CD4-positive, alpha-beta T cell treated with Interleukin-4 for 4 hours (primary cell): Measurements from ENCODE around the gene HS3ST5.
"Not testable (repeated sequence)": the region's sequence is repeated elsewhere in the genome, so short reads cannot be mapped to it uniquely, and the experiment has no call there.

Experiments
- DNase-seq: peaks from one replicate; pipeline ENCODE4 v3.0.0-alpha.2; 2020

The HS3ST5 gene

DNA sequence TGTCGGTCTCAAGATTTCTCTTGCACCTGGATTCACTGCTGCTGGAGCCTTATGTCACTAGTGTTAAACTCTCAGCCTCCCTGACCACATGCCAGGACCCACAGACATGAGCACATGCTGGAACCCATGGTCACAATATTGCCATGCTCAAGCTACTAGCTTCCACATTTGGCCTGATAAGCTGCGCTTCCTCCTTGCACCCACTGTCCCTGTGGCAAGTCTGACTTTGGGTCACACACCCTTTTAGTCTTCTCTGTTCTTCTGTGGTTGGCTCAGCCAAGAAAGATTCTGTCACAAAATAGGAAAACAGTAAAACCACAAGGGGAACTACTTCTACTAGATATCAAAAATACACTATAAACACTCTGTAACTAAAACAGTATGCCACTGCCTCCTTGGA, 303.0 kb downstream of the HS3ST5 start:
- DNase-seq = no peak

DNA sequence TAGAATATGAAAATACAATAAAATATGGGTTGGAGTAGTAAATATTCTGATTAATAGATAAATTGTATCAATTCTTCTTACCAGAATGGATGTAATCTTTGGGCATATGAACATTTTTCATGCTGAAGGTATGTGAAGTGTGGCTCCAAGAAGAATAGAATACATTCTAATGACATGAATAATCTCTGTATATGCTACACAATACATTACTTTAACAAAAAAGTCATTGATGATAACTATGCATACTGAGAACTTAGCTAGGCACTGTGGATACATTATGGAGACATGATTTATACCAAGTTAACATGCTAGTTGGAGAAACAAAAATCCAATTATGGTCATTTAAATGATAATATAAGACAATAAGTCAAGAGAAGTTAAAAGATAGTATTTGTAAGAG, 309.2 kb downstream of the HS3ST5 start:
- DNase-seq = no peak

DNA sequence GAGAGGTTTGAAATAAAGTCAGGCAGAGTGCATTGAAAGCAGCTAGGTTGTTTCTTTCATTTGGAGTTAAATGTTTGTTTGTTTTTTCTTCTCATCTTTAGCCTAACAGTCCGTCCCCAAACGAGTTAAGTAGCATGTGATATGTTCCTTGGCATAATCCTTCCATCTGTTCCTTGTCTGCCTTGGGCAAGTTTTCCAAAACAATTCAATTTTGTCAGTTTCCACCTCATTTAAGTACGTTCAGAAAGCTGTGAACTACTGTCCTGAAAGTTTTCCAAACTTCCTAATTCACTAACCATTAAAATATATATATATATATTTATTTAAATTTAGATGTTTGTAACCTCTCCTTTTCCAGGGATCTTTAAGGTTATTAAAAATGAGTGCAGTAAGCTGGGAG, 310.1 kb downstream of the HS3ST5 start:
- no peak for DNase-seq

DNA sequence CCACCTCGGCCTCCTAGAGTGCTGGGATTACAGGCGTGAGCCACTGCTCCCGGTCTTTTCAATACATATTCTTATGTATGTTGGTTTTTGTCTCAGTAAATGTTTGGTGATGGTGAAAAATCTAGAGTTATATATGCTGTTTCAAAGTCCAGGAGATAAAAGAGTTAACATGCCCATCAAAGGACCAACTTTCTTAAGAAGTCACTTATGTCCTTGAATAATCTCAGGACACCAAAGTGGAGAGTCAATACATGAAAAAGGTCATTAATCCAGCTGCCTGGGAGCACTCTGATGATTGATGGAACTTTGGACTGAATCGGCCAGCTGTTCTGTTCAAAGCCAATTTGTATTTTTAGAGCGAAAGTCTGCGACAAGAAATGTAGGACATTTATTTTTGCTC, 312.1 kb downstream of the HS3ST5 start:
- no peak for DNase-seq

DNA sequence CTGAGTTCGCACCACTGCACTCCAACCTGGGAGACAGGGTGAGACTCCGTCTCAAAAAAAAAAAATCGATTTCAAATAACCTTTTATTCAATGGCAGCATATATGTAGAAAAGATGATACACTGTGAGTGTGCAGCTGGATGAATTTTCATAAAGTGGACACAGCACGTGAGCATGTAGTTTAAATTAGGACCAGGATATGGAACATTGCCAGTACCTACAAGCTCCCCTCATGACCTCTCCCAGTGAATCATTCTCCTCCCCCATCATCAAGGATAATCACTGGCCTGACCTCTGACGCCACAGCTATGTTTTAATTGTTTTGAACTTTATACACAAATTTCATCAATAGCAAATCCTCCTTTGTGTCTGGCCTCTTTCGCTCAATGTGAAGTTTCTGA, 318.1 kb downstream of the HS3ST5 start:
- no peak for DNase-seq

DNA sequence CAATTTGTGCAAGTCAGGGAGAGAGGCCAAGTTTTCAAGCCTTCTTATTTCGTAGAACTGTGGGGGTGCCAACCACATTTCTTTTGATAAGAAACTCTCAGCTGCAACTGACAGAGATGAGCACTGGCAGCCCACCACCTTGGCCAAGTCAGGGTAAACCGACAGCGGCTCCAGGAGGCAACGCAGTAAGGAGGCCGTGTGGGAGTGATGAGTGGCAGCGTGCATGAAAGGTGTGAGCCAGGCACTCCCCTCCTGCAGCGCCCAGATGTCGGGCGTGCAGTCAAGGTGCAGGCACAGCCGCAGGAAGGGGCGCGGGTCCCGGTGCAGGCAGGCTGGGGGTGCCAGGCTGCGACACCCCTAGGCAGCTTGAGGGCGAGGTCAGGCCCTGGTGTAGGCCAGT, 322.6 kb downstream of the HS3ST5 start:
- DNase-seq = no peak

DNA sequence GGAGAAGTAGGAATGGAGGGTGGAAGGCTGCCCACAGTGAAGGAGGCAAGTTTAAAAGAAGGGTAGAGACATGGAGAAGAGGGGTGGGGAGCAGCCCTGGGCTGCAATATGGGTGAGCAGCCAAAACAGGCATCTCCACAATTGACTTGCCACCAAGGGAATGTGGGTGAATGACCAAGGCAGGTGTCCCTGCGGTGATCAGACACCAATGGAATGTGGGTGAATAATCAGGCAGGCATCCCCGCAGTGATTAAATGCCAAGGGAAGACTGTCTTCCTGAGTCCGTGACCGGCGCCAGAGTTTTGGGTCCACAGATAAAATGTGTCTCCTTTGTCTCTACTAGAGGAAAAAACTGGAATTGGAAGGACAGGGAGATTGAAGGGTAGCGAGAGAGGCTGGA, 325.7 kb downstream of the HS3ST5 start:
- not testable (repeated sequence) for DNase-seq

DNA sequence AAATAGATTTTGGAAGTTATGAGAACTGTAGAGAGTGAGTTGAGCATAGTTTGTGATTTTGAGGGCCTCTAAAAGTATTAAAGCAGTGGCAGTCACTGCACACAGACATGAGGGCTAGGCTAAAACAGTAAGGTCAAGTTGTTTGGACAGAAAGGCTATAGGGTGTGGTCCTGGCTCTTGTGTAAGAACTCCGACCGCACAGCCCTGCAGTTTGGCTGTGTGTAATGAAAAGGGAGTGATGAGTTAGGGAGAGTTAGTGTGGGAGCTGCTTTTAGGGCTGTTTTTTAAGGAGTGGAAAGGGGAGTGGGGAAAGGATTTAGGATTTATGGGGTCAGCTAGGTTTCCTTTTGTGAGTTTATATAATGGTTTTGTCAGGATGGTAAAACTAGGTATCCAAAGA, 328.7 kb downstream of the HS3ST5 start:
- not testable (repeated sequence) for DNase-seq

DNA sequence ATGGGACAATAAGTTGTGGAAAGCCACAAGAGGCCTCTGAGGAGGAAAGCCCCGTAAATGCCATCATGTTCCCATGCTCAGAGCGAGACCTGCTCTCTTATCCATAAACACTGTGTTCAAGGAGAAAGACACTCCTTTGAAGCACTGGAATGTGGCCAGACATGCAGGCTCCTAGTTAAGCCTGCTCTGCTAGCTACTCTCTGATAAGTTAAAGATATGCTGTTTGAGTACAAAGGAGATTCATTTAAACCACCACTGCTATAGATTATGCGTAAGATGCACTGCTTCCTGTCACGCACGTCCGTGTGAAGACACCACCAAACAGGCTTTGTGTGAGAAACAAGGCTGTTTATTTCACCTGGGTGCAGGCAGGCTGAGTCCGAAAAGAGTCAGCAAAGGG, 331.3 kb downstream of the HS3ST5 start:
- not testable (repeated sequence) for DNase-seq

DNA sequence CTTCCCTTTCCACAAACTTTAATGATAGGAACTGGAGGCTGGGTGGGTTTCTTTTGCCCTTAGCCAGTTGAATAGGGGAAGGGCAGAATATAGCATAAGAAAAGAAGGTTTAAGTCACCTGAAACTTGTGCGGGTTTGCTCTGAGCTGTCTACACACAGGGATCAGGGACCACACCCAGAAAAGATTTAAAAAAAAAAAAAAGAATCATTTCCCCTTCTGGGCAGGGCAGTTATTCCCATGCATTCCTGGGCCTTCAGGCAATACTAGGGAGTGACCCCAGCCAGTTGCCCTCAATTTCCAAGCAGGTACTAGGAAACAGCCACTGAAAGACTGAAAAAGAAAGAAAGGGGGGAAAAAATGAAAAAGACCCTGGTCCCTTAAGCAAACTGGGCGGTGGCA, 332.3 kb downstream of the HS3ST5 start:
- DNase-seq = no peak

DNA sequence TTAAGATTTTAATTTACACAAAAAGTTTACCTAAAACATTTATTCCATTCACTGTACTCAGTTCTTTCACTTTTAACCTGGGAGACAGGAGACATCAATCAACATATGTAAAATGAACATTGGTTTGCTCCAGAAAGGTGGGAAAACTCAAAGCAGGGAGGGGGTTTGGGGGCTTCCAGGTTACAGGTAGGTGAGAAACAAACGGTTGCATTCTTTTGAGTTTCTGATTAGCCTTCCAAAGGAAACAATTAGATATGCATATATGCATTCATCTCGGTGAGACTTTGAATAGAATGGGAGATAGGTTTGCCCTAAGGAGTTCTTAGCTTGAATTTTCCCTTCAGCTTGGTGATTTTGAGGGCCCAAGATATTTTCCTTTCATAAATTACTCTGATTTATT, 333.6 kb downstream of the HS3ST5 start:
- no peak for DNase-seq

DNA sequence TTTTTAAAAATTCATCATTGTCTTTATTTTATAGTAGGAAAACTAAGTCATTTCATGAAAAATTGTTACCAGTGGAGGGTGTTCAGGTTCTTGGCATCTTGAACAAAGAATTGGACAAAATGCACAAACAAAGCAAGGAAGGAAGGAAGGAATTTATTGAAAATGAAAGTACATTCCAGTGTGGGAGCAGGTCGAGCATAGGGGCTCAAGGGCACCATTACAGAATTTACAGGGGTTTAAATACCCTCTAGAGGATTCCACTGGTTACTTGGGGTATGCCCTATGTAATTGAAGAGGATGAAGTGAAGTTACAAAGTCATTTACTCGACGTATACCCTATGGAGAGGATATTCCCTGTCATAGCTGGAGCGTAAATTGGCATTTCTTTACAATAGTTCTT, 334.5 kb downstream of the HS3ST5 start:
- no peak for DNase-seq

DNA sequence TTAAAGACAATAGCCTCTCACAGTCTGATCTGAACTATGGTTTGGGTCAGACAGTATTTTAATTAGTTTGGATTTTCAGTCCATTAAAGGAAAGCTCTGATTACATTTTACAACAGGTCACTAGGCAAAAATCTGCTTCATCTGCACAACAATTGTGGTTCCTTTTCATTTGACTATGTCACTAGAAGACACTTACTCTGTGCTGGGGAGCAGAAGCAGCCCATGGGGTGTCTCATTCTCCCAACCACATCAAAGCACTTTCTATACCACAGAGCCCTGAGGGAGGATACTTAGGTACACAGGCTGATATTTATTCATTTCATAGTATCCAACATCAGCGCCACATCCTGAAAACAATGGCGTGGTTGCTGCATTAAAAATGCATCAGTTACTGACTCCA, 335.3 kb downstream of the HS3ST5 start:
- peak; percentile 39 for DNase-seq
